ENCODE measurements around the gene ICE2.

Gene ICE2

GRCh38 chr15:60478566-60479360, at the start of gene ICE2:
ICE2 (minus strand) TSS chr15:60479142; CDS start chr15:60477977, 1,165 bp downstream.
- DNase-seq (ENCODE audit: low spot score), result peak; percentile 95

- DNase-seq (ENCODE audit: low spot score), result peak; percentile 81
Measured at GRCh38 chr15:60528530-60528929, 49.6 kb upstream of the ICE2 start.

- no peak for DNase-seq (ENCODE audit: low spot score)
Measured at GRCh38 chr15:60527456-60527855, 48.5 kb upstream of the ICE2 start.

- peak; percentile 43 for DNase-seq (ENCODE audit: low spot score)
Measured at GRCh38 chr15:60526127-60526616, 47.2 kb upstream of the ICE2 start.

DNA sequence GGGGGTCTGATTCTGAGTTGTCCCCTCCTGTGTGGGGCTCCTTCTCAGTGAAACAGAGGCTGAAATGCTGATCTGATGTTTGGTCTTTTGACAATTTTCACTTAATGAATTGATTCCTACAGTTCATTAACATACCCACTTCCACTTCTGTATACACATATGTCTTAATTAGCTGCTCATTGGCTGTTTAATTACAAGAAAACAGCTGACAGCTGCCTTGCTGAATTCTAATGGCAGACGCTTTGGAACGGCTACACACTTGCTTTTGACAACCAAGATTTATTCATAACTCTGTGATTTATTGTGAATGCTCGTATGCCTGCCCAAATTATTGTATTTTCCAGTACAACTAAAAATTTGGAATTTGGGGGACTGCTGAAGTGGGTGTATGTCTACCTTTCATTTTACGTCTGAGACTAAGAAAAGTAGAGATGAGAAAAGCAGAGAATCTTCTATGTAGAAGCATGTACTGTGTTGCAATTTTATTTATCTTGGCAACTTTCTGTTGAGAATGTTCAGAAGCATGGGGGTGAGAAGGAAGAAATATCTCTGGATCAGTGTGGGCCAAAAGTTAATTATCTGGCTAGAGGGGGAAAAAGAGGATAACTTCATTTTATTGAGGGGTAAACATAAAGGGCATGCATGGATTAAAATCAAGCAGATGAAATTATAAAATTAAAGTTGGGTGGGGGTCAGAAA, 46.5 kb upstream of the ICE2 start:
- no peak for DNase-seq (ENCODE audit: low spot score)

DNA sequence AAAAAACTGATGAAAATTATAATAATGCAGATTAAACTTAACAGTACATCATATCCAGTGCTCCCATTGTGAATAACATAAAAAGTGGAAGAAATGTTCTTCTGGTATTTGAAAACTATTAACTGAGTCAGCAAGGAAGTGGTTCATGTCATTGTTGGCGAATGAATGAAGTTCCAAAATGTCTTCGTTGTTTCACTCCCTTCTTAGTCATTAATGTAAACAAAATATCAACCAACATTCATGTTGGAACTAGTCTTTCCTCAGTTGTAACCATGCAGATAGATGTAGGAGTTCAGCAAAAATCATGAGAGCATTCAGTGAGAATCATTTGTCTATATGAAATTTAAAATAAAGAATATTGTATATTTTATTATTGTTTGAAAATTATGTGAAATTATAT, 44.1 kb upstream of the ICE2 start:
- no peak for DNase-seq (ENCODE audit: low spot score)

DNA sequence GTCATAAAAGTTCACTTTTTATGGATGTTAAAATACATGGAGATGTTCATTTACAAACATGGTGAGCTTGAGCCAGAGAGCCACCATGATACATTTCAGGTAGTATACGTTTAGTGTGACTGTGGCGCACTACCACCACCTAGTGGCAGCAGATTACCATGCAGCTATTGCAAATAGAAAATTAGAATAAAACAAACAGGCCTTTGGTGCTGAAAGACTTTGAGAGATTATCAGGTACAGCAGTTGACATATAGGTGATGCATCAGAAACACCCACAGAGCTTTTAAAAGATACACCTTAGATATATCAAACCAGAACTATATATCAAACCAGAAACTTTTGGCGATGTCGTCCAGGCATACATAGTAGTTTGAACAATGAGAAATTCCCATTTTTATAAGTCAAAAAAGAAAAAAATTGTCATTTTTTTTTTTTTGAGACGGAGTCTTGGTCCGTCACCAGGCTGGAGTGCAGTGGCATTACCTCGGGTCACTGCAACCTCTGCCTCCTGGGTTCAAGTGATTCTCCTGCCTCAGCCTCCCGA, 42.0 kb upstream of the ICE2 start:
- DNase-seq (ENCODE audit: low spot score), result peak; percentile 85

DNA sequence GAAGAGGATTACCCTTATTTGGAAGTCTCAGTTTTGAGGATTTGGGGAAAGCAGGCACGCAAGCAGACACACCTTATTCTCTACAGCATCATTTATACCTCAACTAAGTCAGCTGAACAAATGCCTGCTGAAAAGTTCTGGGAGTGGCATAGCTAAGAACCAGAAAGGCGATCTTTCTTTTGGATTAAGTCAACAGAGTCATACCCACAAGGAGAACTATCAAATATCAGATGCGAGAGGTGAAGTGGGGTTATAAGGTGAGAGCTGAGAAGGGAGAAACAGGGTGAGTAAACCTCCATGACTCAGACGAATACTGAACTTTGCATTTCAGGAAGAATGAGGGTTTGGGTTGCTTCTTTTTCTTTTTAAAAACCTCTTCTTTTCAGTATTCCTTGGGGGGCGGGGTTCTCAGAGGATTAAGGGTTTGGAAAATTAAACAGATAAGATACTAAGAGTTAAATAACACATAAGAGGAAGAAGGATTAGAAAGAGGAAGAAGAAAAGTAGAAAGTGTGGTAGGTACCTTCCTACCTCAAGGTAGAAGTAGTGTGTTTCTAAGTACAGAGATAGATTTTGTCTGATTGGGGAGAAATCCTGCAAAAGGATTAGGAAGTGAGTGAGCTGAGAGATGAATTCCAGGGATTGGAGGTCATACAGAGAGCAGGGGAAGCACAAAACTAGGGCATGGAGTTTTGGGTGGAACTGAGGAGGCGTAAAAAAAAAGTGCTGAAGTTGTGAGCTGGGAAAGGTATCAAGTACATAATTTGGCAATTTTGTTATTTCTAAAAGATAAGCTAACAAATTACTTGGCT, 41.3 kb upstream of the ICE2 start:
- DNase-seq (ENCODE audit: low spot score), result peak; percentile 27

DNA sequence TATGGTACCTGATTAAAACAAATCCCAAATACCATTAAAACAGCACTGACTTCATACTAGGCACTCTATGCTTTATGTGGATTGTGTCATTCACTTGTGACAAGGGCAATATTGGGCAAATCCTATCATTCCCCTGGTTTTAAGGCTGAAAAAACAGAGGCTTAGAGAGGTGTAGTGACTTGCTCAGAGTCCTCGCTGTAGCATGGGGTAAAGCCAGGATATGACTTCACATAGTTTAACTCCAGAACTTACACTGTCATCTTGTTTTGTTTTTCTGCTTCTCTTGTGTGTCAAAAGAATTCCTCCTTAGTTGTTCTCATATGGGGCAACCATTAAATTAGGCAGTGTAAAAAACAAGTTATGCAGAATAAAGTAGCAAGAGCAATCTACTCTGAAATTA, 40.3 kb upstream of the ICE2 start:
- DNase-seq (ENCODE audit: low spot score), result no peak

DNA sequence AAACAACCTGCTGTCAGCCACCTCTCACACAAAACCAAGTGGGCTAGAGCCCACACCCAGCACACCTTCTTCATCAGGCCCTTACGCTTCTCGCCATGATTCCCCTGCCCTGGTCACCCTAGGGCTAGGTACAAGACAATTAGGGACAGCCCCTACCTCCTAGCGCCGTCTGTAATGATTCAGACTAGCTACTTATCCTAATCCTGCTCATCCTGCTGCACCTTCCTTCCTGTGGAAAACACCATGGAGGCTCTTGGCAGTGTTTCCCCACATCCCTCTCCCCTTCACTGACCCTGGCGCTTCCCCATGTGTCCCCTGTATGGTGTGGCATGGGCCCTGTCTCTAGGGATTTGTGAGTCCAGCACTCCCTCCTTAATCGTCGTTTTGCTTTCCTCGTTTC, 39.6 kb upstream of the ICE2 start:
- DNase-seq (ENCODE audit: low spot score), result no peak

GRCh38 chr15:60514261-60514881, 35.4 kb upstream of the ICE2 start:
- DNase-seq (ENCODE audit: low spot score), result no peak

- no peak for DNase-seq (ENCODE audit: low spot score)
Measured at GRCh38 chr15:60513676-60514075, 34.7 kb upstream of the ICE2 start.

DNA sequence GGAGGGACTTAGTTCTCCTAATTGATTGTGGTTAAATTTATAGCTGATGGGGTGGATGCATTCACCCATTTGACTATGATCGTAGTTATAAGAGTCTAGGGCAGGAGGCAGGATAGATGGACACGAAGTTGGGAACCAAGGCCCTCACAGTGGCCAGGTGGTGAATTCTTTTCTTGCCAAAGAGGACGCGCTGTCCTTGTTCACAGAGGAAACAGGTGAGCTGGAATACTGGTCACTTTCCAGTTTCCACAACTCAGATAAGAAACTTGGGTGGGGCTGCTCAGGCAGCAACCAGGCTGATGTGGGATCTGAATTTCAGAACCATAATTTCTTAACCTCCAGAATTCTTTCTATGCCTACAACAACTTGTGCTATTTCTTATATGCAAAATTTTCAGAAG, 34.0 kb upstream of the ICE2 start:
- no peak for DNase-seq (ENCODE audit: low spot score)

- no peak for DNase-seq (ENCODE audit: low spot score)
Measured at GRCh38 chr15:60511351-60512031, 32.5 kb upstream of the ICE2 start.

DNA sequence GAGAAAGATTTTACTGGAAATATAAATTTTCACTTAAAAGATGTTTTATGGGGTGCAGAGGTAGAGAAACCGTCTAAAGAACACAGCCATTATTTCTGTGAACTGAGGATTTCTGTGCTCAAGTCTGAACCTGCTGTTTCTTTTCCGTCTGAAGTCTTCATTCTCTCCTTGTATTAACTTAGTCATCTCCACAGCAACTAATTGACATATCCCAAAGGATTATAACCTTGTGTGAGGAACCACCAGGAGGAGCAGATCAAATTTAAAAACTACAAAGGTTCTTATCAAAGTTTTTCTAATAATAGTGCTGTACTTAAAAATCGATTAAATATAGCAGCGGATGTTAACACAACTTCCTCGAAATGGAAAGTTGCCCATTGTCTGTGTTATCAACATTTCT, 31.1 kb upstream of the ICE2 start:
- no peak for DNase-seq (ENCODE audit: low spot score)

- DNase-seq (ENCODE audit: low spot score), result no peak
Measured at GRCh38 chr15:60509470-60509869, 30.5 kb upstream of the ICE2 start.

DNA sequence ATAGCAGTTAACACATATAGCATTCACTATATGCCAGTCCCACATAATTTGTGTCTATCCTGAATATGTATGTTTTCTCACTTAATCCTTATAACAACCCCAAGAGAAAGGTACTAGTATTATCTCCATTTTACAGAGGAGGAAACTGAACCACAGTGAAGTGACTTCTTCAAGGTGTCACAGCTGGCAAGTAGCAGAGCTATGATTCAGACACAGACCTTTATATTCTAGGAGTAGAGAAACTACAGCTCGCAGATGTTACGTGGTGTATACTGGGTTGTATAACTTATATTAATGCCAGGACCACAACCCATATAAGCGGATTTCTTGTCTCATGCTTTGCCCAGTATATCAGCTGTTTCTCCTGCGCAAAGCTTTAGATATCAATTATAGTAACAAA, 29.5 kb upstream of the ICE2 start:
- DNase-seq (ENCODE audit: low spot score), result peak; percentile 31

GRCh38 chr15:60507596-60508424, 28.9 kb upstream of the ICE2 start:
- DNase-seq (ENCODE audit: low spot score), result peak; percentile 84

DNA sequence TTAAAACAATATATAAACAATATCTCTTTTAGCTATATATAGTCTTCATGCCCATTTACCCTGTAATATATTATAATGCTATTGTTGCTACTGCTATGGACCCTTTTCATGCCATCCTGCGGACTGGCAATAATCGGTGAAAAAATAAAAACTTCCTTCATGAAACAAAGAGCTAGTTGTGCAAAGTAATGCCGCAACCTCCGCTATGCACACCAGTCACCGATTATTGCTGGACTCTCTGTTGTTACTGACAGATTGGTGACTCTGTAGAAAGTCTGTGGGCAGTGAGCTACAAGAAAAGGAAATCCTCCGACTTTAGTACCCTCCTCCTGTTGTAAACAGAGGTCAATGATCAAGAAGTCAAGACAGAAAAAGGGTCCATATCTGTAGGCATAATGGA, 17.9 kb upstream of the ICE2 start:
- DNase-seq (ENCODE audit: low spot score), result no peak

- no peak for DNase-seq (ENCODE audit: low spot score)
Measured at GRCh38 chr15:60494108-60494507, 15.2 kb upstream of the ICE2 start.

All from CD4-positive, alpha-beta T cell treated with Interleukin-2 at 100 ng/mL for 4 hours (primary cell).